B cell (primary cell): ENCODE measurements around the gene SPOCK1. TPM values are rescaled to one million over a fixed set of nuclear protein-coding genes. Genes with fewer than 3 reads are reported as not detected.

ENCODE experiments used
- ATAC-seq: fragments of 200-7000 bp; cut with Tn5 transposase; one replicate; pipeline ENCODE4 v1.10.0; 2021; ENCODE audit warnings: low read depth, mild to moderate bottlenecking, moderate number of reproducible peaks, moderate library complexity
- CTCF ChIA-PET: fragments of 350-600 bp; sonication (Branson Sonifier 250); formaldehyde crosslinking; loops from one replicate; lab custom pipeline; 2021; ENCODE audit warnings: antibody characterized with exemption, inconsistent platforms; lab: Charles Lee
- POLR2A ChIA-PET: fragments of 350-600 bp; sonication (Branson Sonifier 250); formaldehyde crosslinking; loops from one replicate; lab custom pipeline; 2021; ENCODE audit warnings: antibody characterized with exemption; lab: Charles Lee
- DNase-seq: peaks from one replicate; pipeline ENCODE4 v3.0.0; 2013
- H2AFZ ChIP-seq: 2 replicates; pipeline ENCODE4 v1.6.1; 2012; ENCODE audit warnings: mild to moderate bottlenecking, low read depth, low read length; ENCODE audit not compliant: insufficient read depth, poor library complexity, severe bottlenecking
- H3K27ac ChIP-seq, 2 donors: 1 replicate in 1 of 2; 2 replicates in 1 of 2; pipeline ENCODE4 v1.5.1; 2012 to 2013; ENCODE audit warnings: low read length in 2 of 2, mild to moderate bottlenecking in 2 of 2, moderate library complexity in 1 of 2
- H3K27me3 ChIP-seq, 4 experiments: fragments of 200-600 bp in 1 of 4; sonication (generic) in 1 of 4; replicated peaks in 1 of 4; 1 replicate in 2 of 4; 2 replicates in 2 of 4; pipeline versions ENCODE4 v1.6.1 to v1.7.0; 2013 to 2016; ENCODE audit warnings: low read length in 3 of 4, mild to moderate bottlenecking in 2 of 4, mixed read lengths in 1 of 4, moderate library complexity in 1 of 4; ENCODE audit not compliant: insufficient read depth in 4 of 4, control insufficient read depth in 3 of 4; ENCODE audit errors: control extremely low read depth in 1 of 4
- H3K36me3 ChIP-seq, 2 experiments: replicated peaks in 1 of 2; 1 replicate in 1 of 2; 2 replicates in 1 of 2; pipeline versions ENCODE4 v1.6.1 to v1.7.1; 2013; ENCODE audit warnings: low read length in 1 of 2; ENCODE audit not compliant: insufficient read depth in 2 of 2, control insufficient read depth in 1 of 2; ENCODE audit errors: control extremely low read depth in 1 of 2, extremely low read depth in 1 of 2
- H3K4me1 ChIP-seq, 2 donors: fragments of 200-600 bp in 1 of 2; sonication (generic) in 1 of 2; 1 replicate in 1 of 2; 2 replicates in 1 of 2; pipeline versions ENCODE4 v1.5.1 to v1.6.1; 2013 to 2017; ENCODE audit warnings: low read length in 2 of 2; ENCODE audit not compliant: control insufficient read depth in 2 of 2, insufficient read depth in 2 of 2
- H3K4me2 ChIP-seq: replicated peaks from 2 replicates; pipeline ENCODE3; 2012; ENCODE audit warnings: mild to moderate bottlenecking, low read depth, low read length; ENCODE audit not compliant: poor library complexity, severe bottlenecking
- H3K4me3 ChIP-seq, 5 experiments: fragments of 200-600 bp in 1 of 5; sonication (generic) in 1 of 5; 1 replicate in 3 of 5; 2 replicates in 2 of 5; pipeline versions ENCODE4 v1.5.1 to v1.7.0; 2011 to 2016; ENCODE audit warnings: low read length in 4 of 5, mild to moderate bottlenecking in 4 of 5, low read depth in 2 of 5, control low read depth in 1 of 5, moderate library complexity in 1 of 5; ENCODE audit not compliant: insufficient read depth in 1 of 5; ENCODE audit errors: control extremely low read depth in 1 of 5, extremely low read depth in 1 of 5
- H3K79me2 ChIP-seq: fragments of 200-600 bp; sonication (generic); one replicate; pipeline ENCODE4 v1.6.0; 2016; ENCODE audit warnings: low read length; ENCODE audit not compliant: control insufficient read depth, insufficient read depth
- H3K9ac ChIP-seq: fragments of 200-600 bp; sonication (generic); 2 replicates; pipeline ENCODE4 v1.6.1; 2017; ENCODE audit warnings: mild to moderate bottlenecking, low read length, moderate library complexity
- H3K9me3 ChIP-seq, 3 donors: one replicate each; pipeline versions ENCODE4 v1.6.1 to v1.7.1; 2013; ENCODE audit warnings: low read length in 2 of 3; ENCODE audit not compliant: control insufficient read depth in 2 of 3, insufficient read depth in 1 of 3; ENCODE audit errors: control extremely low read depth in 1 of 3
- H4K20me1 ChIP-seq: 2 replicates; pipeline ENCODE4 v1.6.0; 2012; ENCODE audit warnings: mild to moderate bottlenecking, low read length; ENCODE audit not compliant: insufficient read depth, control insufficient read depth, poor library complexity, severe bottlenecking
- H3K27ac Mint-ChIP-seq: one replicate; pipeline ENCODE4 v1.8.0; 2021; ENCODE audit warnings: mixed read lengths
- H3K27me3 Mint-ChIP-seq: one replicate; pipeline ENCODE4 v1.8.0; 2021; ENCODE audit warnings: mixed read lengths
- H3K4me1 Mint-ChIP-seq: one replicate; pipeline ENCODE4 v1.8.0; 2021; ENCODE audit warnings: mixed read lengths
- H3K4me3 Mint-ChIP-seq: one replicate; pipeline ENCODE4 v1.8.0; 2021; ENCODE audit warnings: mixed read lengths
- H3K9me3 Mint-ChIP-seq: one replicate; pipeline ENCODE4 v1.8.0; 2022; ENCODE audit warnings: mixed read lengths; ENCODE audit not compliant: insufficient read depth
- EZH2 ChIP-seq: IDR thresholded peaks from 2 replicates; pipeline ENCODE4 v1.6.1; 2012; ENCODE audit warnings: borderline replicate concordance, low read depth, mild to moderate bottlenecking, moderate library complexity, low read length; ENCODE audit not compliant: insufficient read depth, poor library complexity, severe bottlenecking
- WGBS: methylation state at CpG from one replicate; pipeline ENCODE4 v1.1.5; 2013; ENCODE audit warnings: missing lambda C conversion rate; ENCODE audit not compliant: insufficient coverage; 5-methylcytosine and 5-hydroxymethylcytosine counted together
- intact Hi-C: fragments of 100-400 bp; cut with micrococcal nuclease; formaldehyde crosslinking; loops from one replicate; pipeline ENCODE4 v1.10.0; 2022
- polyA plus RNA-seq: library from polyadenylated mRNA; depleted of rRNA; stranded (reverse); fragments of >200 nt; gene quantifications from 2 replicates; pipeline ENCODE4 v1.2.3, GENCODE V29; 2012
- total RNA-seq, 2 donors: library from RNA; stranded (reverse); fragments of 120-200 nt in 1 of 2; gene quantifications; 1 replicate in 1 of 2; 2 replicates in 1 of 2; pipeline versions ENCODE4 v1.2.3 to v1.2.4, GENCODE V29; 2013 to 2022
- TF ChIP-seq, protein P1 (sequence below): fragments of 200-600 bp; IDR thresholded peaks from one replicate; pipeline ENCODE4 v1.8.0; 2022; ENCODE audit warnings: antibody characterized with exemption, mild to moderate bottlenecking

Gene SPOCK1
- total and polyA plus RNA-seq, 2 donors (not counting 1 experiment from before 2014, with no cell fraction given): not detected

DNA sequence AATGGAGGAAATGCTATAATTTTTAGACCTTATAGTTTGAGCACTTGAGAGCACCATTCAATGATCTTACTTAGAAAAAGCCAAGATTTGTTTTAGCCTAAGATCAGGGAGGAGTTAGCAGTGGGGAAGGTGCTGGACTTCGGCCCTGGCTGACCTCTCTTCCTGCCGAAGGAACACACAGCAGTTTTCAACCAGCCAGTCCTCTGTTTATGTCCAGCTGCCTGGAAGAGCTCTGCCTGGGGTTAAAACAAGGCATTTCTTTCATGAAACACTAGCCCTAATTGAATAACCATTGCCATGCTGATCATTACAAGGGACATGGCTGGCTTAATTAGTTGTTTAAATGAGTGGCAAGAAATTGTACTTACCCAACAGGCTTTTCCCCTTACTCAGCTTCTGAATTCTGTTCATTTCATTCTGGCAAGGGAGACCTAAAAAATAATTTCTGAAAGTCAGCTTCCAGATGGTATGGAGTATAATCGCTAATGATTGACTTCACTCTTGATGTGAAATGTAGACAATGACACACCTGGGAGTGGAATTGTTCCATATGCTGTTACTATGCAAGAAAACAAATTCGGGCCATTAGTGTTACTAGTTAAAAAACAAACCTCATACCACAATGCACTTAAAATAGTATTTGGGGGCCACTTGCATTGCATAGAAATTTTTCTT lies 514.2 kb downstream of the SPOCK1 start:
- no peak overlapping the region for H3K4me2 ChIP-seq
- H3K36me3 ChIP-seq: no peaks in the 10 kb centered on the region
- intact Hi-C loops: no loop called here
- no peaks in the 10 kb centered on the region for H3K27me3 Mint-ChIP-seq
- no peak overlapping the region for H3K4me3 Mint-ChIP-seq
- H3K9me3 Mint-ChIP-seq: no peaks in the 10 kb centered on the region
- 89% methylated on average over 2 of the region's 4 CpGs for WGBS
- no peaks in the 10 kb centered on the region for H3K27me3 ChIP-seq
- no peak overlapping the region for H2AFZ ChIP-seq
- POLR2A ChIA-PET: no interaction called here
- no peak for TF ChIP-seq EZH2
- TF ChIP-seq, protein P1, sequence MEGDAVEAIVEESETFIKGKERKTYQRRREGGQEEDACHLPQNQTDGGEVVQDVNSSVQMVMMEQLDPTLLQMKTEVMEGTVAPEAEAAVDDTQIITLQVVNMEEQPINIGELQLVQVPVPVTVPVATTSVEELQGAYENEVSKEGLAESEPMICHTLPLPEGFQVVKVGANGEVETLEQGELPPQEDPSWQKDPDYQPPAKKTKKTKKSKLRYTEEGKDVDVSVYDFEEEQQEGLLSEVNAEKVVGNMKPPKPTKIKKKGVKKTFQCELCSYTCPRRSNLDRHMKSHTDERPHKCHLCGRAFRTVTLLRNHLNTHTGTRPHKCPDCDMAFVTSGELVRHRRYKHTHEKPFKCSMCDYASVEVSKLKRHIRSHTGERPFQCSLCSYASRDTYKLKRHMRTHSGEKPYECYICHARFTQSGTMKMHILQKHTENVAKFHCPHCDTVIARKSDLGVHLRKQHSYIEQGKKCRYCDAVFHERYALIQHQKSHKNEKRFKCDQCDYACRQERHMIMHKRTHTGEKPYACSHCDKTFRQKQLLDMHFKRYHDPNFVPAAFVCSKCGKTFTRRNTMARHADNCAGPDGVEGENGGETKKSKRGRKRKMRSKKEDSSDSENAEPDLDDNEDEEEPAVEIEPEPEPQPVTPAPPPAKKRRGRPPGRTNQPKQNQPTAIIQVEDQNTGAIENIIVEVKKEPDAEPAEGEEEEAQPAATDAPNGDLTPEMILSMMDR: no peak
- DNase-seq: no peak
- H3K9me3 ChIP-seq: no peaks in the 10 kb centered on the region
- H3K79me2 ChIP-seq: no peaks in the 10 kb centered on the region
- no peak overlapping the region for H3K4me3 ChIP-seq
- no peak overlapping the region for H3K27ac Mint-ChIP-seq
- H3K4me1 Mint-ChIP-seq: no peaks in the 10 kb centered on the region
- no peak overlapping the region for H3K27ac ChIP-seq
- no peaks in the 10 kb centered on the region for H4K20me1 ChIP-seq
- CTCF ChIA-PET: no interaction called here
- H3K9ac ChIP-seq: no peak overlapping the region
- H3K4me1 ChIP-seq: no peaks in the 10 kb centered on the region
- ATAC-seq: no peak

GRCh38 chr5:136981936-136982335 lies 517.2 kb downstream of the SPOCK1 start:
- intact Hi-C loops: no loop called here
- H4K20me1 ChIP-seq: no peaks in the 10 kb centered on the region
- H3K4me3 Mint-ChIP-seq: no peak overlapping the region
- no peaks in the 10 kb centered on the region for H3K27me3 ChIP-seq
- no peak overlapping the region for H3K9ac ChIP-seq
- no peaks in the 10 kb centered on the region for H3K9me3 ChIP-seq
- H3K9me3 Mint-ChIP-seq: no peaks in the 10 kb centered on the region
- no peak overlapping the region for H2AFZ ChIP-seq
- H3K36me3 ChIP-seq: no peaks in the 10 kb centered on the region
- no peaks in the 10 kb centered on the region for H3K4me1 Mint-ChIP-seq
- no peak overlapping the region for H3K4me2 ChIP-seq
- no peaks in the 10 kb centered on the region for H3K79me2 ChIP-seq
- H3K4me3 ChIP-seq: no peak overlapping the region
- ATAC-seq (no peak), DNase-seq (no peak)
- POLR2A ChIA-PET: no interaction called here
- no peaks in the 10 kb centered on the region for H3K27me3 Mint-ChIP-seq
- CTCF ChIA-PET: no interaction called here
- TF ChIP-seq EZH2: no peak
- TF ChIP-seq, protein P1: no peak
- WGBS: no CpG with 5 or more reads among the region's 2 CpGs
- H3K4me1 ChIP-seq: no peaks in the 10 kb centered on the region
- no peak overlapping the region for H3K27ac Mint-ChIP-seq
- no peak overlapping the region for H3K27ac ChIP-seq
